HFFc6 (cell line): ENCODE results near the gene SMIM11. TPM values are rescaled to one million over a fixed set of nuclear protein-coding genes. Genes with fewer than 3 reads are reported as not detected.
"Not testable (repeated sequence)": the region's sequence is repeated elsewhere in the genome, so short reads cannot be mapped to it uniquely, and the experiment has no call there.

Experiments
- DNase-seq: peaks from one replicate; pipeline ENCODE4 v3.0.0-alpha.2; 2018
- H3K27ac Mint-ChIP-seq: 2 replicates; pipeline ENCODE4 v1.8.0; 2020; ENCODE audit warnings: mild to moderate bottlenecking, mixed read lengths
- H3K27me3 Mint-ChIP-seq: 2 replicates; pipeline ENCODE4 v1.8.0; 2021; ENCODE audit warnings: mild to moderate bottlenecking, moderate library complexity, mixed read lengths; ENCODE audit not compliant: insufficient read depth
- H3K36me3 Mint-ChIP-seq: 2 replicates; pipeline ENCODE4 v1.8.0; 2021; ENCODE audit warnings: low read depth, mixed read lengths
- H3K4me1 Mint-ChIP-seq: 2 replicates; pipeline ENCODE4 v1.8.0; 2020; ENCODE audit warnings: low read depth, mixed read lengths
- H3K4me3 Mint-ChIP-seq: 2 replicates; pipeline ENCODE4 v1.8.0; 2020; ENCODE audit warnings: mild to moderate bottlenecking, moderate library complexity, mixed read lengths
- H3K9me3 Mint-ChIP-seq: 2 replicates; pipeline ENCODE4 v1.8.0; 2020; ENCODE audit warnings: mild to moderate bottlenecking, mixed read lengths
- total RNA-seq, 6 experiments: library from RNA; stranded (reverse); fragmentation: NEBNext Ultra II Directional; extraction: Animal tissue kit (Norgen Biotek cat#: 25700); gene quantifications; 2 replicates in 1 of 6; 3 replicates in 5 of 6; pipeline ENCODE4 v1.2.3, GENCODE V29; 2021

SMIM11 gene
- total RNA-seq, 6 experiments from 2014 or later: 3.1 to 18.6 (median 10.2) TPM

DNA sequence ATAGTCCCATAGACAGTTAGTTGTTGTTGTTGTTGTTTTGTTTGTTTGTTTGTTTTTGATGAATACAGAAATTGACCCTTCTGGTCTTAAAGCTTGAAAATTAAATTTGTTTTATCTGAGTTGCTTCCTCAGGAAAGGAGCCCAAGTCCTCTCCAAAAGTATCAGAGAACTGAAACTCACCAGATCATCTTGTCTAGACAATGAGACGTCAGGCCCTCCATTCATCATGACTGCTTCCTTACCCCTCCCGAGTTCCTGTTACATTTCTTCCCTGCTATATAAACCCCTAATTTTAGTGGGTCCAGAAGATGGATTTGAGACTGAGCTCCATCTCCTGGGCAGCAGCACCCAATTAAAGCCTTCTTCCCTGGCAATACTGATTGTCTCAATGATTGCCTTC, 31.4 kb downstream of the SMIM11 start:
- H3K9me3 Mint-ChIP-seq, H3K4me3 Mint-ChIP-seq, H3K36me3 Mint-ChIP-seq, H3K27me3 Mint-ChIP-seq, H3K27ac Mint-ChIP-seq, DNase-seq, H3K4me1 Mint-ChIP-seq: not testable (repeated sequence)

DNA sequence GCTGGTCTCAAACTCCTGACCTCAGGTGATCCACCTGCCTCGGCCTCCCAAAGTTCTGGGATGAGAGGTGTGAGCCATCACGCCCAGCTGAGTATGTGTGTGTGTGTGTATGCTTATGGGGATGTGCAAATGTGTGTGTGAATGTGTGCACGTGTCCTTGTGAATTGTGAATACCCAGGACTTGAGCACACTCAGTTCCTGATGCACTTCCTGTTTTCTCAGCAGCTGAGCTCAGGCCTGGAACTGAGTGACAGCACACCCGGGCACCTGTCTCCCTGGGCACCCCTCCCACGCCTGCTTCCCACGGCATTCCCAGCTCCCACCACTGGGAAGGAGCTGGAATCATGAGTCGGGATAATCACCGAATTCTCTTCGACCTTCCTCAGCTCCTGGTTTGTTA, 32.0 kb downstream of the SMIM11 start:
- H3K27me3 Mint-ChIP-seq, H3K36me3 Mint-ChIP-seq, H3K4me3 Mint-ChIP-seq, H3K27ac Mint-ChIP-seq, H3K9me3 Mint-ChIP-seq, H3K4me1 Mint-ChIP-seq, DNase-seq: not testable (repeated sequence)

DNA sequence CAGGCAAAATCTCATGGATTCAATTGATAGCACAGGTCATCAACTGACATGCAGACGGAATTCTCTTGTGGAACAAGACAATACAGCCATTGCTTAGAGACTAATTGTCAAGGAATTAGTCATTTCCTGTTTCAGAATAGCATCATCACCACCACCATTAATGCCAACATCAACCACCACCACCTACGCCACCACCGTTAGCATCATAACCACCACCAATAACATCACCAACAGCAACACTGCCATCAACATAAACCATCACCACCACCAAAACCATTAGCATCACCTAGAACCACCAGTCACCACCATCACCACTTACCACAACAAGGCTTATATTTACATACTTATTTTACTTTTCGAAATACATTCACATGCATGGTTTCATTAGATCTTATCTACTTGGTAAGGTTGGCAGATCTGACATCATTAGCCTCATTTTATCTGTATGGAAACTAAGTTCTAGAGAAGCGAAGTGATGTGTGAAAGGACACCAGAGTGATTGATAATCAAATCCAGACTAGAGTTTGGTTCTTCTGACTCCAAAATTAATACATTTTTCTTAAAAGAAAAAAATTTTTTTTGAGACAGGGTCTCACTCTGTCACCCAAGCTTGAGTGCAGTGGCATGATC, 42.3 kb downstream of the SMIM11 start:
- not testable (repeated sequence) for H3K36me3 Mint-ChIP-seq, H3K27ac Mint-ChIP-seq, H3K9me3 Mint-ChIP-seq, H3K4me3 Mint-ChIP-seq, H3K27me3 Mint-ChIP-seq, DNase-seq, H3K4me1 Mint-ChIP-seq

DNA sequence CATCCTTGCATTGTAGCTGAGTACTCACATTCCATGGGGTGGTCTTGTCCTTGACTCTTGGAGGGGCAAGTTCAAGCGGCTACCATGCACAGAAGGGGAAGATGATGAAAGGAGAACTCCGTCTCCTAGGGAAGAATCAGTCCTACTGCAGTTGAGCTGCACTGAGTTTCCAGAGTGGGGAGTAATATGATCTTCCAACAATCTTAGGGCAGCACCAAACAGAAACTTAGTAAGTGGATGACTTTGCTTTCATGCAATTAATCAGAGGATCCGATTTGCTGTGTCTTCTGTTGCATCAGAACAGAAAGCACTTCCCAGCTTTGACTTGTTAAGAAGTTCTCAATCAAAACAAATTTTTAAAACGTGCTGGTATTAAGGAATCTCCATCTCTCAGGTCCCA, 48.5 kb downstream of the SMIM11 start, which contains the start of gene SMIM34:
SMIM34 (minus strand) TSS at position 147 of the 400 bp plus-strand sequence; CDS start at position 35, 112 bp downstream.
- not testable (repeated sequence) for H3K4me3 Mint-ChIP-seq, H3K27ac Mint-ChIP-seq, H3K9me3 Mint-ChIP-seq, DNase-seq, H3K27me3 Mint-ChIP-seq, H3K36me3 Mint-ChIP-seq, H3K4me1 Mint-ChIP-seq

DNA sequence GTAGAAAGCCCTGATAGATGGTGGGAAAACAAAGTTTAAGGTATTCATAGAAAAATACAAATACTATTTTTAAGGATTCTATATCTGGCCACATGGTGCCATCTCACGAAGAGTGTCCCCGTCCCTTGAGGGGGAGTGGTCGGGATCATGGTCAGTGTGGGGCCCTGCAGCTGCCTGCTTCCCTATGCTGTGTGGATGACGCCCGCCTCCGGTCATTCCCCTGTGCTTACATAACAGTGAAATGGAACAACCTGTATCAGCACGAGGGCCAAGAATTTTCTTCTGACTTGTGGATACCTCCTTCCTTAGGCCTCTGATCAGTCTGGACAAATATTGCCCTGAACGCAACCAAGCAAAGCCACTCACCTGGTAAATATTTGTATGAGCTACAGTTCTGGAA, 52.0 kb downstream of the SMIM11 start:
- not testable (repeated sequence) for H3K27me3 Mint-ChIP-seq, DNase-seq, H3K4me1 Mint-ChIP-seq, H3K36me3 Mint-ChIP-seq, H3K9me3 Mint-ChIP-seq, H3K4me3 Mint-ChIP-seq, H3K27ac Mint-ChIP-seq

DNA sequence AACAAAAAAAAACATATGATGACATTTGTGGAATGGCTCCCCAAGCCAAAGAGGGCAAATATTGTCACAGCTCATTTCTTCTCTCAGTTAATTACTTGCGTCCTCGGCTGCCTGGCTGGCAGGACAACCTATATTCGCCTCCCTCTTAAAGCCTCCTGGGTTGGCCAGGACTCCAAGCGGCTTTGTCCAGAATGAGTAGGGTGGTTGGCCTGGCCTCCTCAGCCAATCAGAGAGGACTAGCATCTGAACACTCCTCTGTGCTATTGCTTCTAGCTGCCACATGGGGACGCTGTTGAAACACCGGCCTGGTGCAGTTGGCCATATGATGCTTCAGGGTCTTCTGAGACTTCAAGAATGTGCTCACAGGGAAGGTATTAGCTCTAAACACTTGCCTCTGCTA, 53.1 kb downstream of the SMIM11 start:
- H3K4me1 Mint-ChIP-seq, DNase-seq, H3K27ac Mint-ChIP-seq, H3K4me3 Mint-ChIP-seq, H3K36me3 Mint-ChIP-seq, H3K27me3 Mint-ChIP-seq, H3K9me3 Mint-ChIP-seq: not testable (repeated sequence)

DNA sequence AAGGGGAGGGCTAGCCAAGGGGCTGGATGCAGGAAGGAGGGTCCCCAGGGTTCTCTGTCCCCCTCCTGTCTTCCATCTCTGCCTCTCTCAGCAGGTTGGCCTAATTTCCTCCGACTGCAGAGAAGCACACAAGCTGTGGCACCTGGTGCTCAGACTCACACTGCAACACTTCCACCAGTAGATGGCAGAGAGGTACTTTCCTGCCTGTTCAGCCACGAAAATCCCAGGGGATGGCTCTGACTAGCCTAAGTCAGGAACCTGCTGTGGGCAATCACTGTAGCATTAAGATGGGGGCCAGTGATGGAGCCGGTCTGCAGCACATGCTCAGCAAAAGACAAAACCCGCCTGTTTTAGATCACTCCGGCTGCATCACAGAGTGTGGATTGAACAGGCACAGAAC, 54.4 kb downstream of the SMIM11 start:
- not testable (repeated sequence) for DNase-seq, H3K9me3 Mint-ChIP-seq, H3K4me3 Mint-ChIP-seq, H3K4me1 Mint-ChIP-seq, H3K36me3 Mint-ChIP-seq, H3K27me3 Mint-ChIP-seq, H3K27ac Mint-ChIP-seq

Other genes starting within 250 kb of the SMIM11 start
- not detected for gene KCNE2, start 11.5 kb upstream of the SMIM11 start, total RNA-seq
- gene SMIM34, start 48.4 kb downstream of the SMIM11 start, total RNA-seq: not detected
- 1 to 10 TPM in 1 of 6 experiments, under 1 TPM in 5; 0.71 to 1.3 (median 0.85) TPM for gene KCNE1, start 136.7 kb downstream of the SMIM11 start, total RNA-seq
- gene RCAN1, start 239.6 kb downstream of the SMIM11 start, total RNA-seq: 10 to 100 TPM; 60.8 to 87.2 (median 66.1) TPM